HG02973 (cell line): ENCODE data around the gene CTNNBIP1.

Experiments
- ATAC-seq: cut with Tn5 transposase; IDR thresholded peaks from one replicate; pipeline ENCODE4 v1.9.1; 2021; ENCODE audit warnings: moderate library complexity; ENCODE audit not compliant: unreplicated experiment

CTNNBIP1 gene

DNA sequence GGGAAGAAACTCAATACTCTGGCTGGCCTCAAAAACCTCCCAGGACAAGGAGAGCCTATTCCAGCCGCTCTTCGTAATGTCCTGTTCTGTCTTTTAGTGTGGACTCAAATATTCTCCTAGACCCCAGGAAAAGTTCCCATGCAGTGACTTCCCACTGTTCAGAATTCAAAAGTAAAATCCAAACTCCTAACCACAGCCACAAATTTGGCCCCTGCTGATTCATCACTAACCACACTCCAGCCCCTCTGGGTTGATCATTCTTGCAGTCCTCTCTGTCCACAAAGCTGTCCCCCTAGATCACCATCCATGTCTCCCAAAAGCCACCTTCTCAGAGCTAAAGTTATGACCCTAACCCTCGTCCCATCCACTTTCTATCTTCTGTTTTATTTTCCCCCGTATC, 5.1 kb downstream of the CTNNBIP1 start:
- no peak for ATAC-seq

DNA sequence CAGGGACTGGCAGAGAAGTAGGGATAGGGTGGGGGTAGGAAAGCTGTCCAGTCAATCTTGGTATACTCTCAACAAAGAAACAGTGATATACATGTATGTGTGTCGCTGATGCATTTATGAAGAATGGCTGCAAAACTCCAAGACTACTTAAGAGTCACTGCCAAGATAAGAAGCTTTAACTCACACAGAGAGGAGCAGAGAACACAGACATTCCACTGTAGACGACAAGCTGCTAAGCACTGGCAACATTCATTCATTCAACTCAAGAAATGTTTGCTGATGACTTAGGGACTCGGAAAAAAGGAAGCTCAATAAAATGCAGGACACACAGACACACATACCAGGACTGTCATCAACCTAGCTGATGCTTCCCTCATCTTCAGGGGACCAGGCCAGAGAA, 5.5 kb downstream of the CTNNBIP1 start:
- no peak for ATAC-seq

DNA sequence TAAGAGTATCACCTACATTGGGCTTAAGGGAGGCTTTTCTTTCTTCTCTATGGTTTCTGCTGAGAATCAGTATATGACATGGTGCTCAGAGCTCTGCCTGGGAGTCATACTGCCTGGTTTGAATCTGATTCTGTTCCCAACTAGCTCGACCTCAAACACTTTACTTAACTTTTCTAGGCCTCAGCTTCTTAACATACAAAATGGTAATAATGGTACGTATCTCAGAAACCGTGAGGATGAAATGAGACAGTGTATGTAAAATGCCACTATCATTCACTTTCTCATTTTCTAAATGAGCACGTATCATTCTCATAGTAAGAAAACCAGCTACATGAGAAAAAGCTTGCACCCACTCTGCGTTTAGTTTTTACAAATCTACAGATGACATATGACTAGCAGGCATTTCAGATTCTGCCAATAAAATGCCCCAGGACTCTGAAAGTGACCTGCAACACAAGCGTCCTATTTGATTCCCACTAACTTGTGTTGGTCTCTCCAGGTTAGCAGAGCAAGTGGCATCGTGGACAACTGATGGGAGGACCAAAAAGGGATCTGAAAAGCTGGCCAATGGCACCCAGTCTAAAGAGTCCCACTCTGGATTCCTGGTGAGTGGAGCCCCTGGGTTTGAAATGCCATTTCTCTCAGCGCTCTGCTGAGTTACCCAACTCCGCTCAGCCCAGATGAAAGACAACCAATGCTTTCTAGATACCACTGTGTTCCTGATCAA, 6.1 kb downstream of the CTNNBIP1 start:
- no peak for ATAC-seq

DNA sequence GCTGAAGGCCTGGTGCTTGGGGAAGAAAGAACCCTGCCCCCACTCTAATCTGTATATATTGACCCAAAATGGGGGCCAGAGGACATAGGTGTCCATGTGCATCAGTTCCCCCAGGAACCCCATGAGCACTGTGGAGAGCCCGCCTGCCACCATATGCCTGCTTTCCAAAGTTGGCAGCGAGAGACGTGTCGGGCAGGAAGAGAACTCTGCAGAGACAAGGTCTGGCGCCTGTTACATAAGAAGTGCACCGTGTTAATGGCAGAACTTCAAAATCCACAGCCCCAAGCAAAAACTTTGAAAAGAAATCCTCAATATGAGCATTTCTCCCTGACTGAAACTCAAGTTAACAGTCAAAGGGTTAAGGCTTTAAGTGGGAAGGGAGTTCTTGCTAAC, 8.0 kb downstream of the CTNNBIP1 start:
- no peak for ATAC-seq

DNA sequence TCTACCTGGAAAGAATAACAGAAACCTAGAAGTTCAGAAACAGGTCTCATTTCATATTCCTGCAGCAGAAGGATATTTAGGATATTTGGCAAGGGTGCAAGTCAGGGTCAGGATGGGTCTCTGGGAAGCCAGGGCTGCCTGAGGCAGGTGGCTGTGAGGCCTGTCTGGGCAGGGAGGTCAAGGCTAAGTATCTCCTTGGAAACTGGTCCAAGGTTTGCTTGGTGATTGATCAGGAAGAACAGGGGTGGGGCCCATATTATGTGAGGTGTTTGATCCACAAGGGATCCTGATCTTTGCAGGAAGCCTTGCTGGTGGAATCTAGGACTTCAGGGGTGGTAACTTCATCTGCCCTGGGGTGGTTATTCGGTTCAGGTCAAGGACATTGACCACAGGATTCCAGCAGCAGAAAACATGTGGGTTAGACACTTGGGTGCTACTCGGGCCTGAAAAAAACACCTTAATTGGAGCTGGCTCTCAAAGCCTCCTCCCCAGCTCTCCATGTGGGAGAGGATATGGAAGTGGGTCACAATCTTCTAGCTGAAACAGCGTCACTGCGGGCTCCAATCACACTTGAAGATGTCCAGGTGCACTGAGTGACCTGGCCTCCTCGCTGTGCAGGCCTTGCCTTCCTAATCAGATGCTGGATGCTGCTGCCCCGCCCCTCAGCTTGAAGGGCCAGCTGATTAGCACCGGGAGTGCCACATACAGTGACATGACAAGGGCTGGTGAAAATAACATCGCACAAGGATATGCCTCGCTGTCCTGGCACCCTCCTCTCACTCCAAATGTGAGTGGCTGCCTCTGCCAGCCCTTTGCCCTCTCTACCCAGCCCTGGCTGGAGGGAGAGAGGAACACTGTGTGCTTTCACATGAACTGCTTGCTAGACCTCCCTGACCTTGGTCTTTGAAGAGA, 8.7 kb downstream of the CTNNBIP1 start:
- no peak for ATAC-seq

DNA sequence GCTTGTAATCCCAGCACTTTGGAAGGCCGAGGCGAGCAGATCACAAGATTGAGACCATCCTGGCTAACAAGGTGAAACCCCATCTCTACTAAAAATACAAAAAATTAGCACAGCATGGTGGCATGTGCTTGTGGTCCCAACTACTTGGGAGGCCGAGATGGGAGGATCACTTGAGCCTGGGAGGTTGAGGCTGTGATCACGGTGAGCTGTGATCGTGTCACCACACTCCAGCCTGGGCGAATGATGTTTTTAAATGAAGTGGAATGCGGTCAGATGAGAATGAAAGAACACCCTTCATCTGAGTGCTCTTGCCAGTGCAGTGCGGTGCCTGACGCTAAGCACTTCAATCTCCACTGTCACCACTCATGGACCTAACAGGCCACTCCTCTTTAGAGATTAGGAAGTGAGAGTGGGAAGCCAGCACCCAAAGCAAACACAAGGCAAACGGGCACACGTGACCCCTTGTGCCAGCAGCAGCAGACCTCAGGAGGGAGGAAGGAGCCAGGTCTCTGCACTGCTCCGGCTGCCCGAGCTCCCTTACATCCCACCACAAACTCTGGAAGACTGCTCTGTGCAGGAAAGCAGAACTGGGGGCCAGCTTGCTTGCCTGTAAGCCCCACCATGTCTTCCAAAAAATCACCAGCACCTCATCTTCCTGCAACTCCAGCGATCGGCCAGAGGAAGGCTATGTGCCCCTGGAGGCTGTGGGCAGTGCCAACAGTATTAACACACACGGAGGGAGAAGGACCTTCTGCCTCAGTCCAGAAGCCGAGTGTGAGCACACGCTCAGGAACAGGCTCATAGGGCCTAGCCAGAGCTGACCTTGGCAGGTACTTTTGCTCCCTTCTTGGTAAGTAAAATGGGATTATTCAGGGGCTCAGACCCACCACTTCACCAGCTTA, 9.7 kb downstream of the CTNNBIP1 start:
- ATAC-seq = no peak

DNA sequence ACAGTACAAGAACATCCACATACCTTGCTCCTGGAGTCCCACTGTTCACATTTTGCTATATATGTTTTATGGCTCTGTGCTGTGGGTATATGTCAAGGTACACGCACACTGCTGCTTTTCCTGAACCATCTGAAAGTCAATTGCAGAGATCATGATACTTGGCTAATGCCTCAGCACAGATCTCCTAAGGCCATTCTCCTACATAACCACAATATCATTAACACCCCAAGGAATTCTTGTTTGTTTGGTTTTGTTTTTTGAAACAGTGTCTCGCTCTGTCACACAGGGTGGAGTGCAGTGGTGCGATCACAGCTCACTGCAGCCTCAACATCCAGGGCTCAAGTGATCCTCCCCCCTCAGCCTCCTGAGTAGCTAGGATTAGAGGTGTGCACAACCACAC, 16.0 kb downstream of the CTNNBIP1 start:
- no peak for ATAC-seq

DNA sequence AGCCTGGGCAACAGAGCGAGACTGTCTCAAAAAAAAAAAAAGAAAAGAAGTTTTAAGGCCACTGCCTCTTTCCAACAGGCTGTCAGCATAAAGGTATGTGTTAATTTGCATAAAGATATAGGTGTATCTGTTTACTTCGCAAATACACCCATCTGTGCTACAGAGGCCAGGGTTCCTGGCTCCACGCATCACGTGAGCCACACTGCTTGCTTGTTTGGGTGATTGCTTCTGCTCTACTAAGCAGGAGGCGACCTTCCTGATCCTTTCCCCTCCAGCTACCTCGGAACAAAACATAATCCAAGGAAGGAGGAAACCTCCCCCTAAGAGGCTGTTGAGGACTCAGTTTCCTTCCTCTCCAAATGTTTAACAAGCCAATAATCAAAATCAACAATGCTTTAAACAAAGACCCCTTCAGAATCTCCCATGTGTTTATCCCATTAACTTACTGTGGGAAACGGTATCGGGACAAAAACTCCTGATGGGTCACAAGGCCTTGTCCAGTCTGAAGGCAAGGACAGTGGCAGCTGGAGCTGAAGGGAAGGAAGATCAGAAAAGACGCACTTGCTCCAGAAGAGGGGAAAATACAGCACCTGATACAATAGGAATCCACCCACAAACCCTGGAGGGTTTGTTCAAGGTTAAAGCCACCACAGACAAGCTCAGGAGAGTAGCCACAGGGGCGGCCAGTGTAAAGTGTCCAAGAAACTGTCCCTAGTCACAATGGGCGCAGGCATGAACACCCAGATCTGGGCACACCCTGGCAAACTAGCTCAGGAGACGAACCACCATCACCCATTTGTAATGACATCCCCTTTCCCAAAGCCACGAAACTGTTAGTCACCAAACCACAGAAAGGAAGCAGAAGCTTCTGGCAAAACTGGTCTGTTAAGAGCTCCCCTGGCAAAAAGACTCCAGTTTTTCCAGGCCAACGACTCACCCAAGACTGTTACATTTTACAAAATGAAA, 17.2 kb downstream of the CTNNBIP1 start:
- no peak for ATAC-seq

DNA sequence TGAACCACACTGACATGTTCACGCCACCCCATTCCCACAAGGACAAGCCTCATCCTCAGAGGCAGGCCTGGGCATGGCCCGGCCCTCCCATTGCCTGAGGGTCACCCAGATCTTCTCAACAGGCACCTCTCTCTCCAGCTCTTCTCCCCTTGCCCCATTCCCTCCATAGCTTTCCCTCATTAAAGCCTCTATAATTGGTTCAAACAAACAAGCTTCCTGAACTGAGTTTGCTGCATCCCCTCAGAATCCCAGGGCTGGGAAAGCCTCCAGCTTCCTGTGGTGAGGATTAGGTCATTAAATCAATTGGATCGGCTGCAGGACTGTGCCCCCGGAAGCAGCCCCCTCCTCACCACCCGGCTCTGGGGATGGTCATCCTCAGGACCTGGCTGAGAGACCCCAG, 18.9 kb downstream of the CTNNBIP1 start:
- no peak for ATAC-seq

DNA sequence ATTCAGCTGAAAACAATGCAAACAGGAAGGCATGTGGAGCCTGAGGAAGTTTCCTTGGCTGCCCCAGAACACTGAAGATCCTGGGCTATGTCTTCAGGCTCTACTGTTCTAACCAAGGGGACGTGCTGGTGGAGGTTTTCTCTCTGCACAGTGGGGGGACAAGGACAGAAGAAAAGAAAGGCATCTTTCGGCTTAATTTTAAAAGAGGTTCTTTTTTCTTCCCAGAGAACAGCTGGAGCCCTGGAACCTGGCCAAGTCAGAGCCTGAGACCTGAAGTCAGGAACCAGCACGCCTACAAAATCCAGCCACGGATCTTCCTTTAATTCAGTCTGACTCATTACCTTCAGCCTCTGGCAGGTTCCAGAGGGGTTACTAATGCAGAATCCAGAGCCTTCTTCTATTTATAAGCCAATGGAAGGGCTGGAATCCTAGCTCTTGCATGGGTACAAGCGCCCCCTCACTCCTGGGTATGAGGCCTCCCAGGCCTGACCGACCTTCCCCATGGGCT, 19.8 kb downstream of the CTNNBIP1 start:
- no peak for ATAC-seq

DNA sequence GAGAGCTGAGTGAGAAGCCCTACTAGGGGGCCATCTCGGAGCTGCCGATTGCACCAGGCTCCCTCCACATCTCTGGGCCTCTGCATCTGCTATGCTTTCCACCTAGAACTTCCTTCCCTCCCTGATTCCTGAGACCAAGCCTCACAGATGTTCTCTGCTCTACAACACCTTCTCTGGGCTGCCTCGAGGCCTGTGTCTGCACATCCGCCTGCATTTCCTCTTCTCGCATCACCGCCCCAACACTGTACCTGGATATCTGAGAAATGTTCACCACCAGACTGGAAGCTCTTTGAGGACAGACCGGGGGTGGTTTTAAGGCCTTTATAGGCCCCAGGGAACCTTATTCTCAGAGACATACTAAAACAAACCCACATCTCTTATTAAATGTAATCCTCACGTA, 20.7 kb downstream of the CTNNBIP1 start:
- ATAC-seq = no peak

DNA sequence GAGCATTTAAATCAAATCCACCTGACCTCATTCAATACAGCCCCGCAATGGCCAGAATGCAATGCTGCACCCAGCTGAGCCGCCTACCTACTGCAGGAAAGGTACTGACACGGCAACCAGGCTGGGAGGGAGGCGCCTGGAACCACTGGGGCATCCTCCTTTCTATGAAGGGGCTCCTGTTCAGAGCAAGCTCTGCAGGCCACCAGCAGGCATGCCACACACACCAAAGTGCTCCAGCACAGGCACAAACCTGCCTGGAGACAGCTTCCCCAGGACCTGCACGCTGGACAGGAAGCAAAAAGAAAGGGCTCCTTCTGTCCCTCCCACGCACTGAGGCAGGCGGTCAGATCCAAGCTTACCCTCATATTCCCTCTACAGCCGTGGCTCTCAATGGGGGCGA, 21.2 kb downstream of the CTNNBIP1 start:
- ATAC-seq = no peak

DNA sequence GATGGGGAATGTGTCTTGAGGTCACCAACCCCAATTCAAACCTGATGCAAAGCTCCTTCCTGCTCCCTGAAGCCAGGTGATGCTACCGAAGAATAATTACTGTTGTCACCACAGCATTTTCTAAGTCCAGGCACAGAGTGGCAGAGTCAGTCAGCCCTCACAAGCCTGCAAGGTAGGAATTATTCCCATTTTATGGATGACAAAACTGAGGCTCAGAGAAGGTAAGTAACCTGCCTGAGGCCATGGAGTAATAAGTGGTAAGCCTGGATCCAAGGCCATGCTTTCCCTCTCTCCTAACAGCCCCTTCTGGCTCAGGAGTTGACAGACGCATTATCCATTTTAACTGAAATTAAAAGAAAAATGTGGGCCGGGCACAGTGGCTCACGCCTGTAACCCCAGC, 23.0 kb downstream of the CTNNBIP1 start:
- ATAC-seq = no peak

DNA sequence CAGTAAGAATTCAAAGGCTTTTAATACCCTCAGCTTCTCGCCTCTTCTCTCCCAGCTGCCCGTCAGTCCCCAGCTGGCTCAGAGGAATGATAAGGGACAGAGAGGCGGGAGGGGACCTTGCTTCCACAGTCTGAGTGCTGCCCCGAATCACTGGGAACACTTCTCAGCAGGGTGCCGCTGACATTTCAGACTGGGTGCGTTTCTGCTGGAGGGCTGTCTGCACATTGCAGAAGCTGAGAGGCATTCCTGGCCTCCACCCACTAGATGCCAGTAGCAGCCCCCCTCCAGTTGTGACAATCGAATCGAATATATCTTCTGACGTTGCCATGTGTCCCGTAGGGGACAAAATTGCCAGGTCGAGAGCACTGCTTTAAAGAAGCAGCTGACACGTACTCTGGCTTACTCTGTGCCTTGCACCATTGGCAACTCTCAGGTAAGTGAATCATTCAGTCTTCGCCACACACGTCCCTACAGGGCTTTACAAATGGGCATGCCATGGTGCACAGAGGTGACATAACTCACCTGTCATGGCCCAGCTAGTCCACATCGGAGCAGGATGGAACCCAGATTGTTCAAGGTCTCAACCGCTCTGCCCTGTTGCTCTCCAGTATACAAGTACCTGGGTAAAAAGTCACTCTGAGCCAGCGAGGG, 23.9 kb downstream of the CTNNBIP1 start:
- no peak for ATAC-seq

DNA sequence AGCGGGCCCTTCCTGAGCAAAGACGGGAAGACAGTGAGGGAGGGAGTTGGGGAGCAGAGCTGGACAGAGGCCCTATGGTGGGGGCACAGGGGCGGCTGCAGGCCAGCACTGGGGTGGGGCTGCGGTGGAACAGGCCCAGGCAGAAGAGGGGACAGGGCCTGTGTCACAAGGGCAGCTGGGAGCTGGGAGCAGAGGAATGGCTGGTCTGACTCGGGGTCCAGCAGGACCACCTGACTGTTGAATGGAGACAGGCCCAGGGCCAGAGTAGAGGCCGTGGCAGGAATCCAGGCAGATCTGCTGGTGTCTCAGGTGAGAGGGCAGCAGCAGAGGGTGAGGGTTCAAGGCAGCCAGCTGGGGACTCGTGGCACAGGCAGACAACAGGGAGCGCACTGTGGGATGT, 25.3 kb downstream of the CTNNBIP1 start:
- no peak for ATAC-seq

DNA sequence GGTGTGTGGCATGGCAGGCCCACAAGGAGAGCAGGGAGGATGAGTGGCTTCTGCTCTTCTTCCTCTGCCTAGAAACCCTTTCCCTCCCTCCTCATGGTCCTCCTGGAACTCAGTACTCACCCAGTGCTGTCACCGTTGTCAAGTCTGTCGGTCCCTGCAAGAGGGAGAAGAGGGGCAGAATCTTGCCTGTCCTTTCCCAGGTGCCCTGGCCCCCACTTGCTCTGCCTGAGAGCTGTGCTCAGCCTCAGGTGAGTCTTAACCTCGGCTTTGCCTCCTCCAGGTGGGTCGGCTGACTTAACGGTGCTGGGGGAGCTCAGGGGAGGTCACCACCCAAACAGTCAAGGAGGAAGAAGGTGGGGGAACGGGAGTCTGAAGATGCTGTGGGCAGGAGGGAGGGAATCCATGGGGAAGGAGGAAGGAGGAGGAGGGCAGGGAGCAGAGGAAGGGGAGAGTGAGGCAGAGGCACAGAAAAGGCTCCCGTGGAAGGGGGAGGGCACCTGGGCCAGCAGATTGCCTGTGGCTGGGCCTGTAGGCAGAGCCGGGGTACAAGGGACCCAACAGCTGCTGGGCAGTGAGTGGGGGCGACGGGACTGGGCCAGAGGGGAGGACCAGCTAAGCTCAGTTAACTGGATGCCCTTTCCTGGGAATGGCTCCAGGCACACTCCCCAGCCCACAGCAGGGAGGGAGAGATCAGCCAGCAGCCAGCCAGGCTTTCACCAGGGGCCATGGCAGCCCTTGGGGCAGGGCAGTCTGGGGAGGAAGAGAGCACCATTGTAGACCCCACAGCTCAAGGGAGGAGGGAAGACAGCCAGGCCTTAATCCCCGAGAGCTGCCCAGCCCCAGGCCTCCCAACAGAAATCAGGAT, 26.3 kb downstream of the CTNNBIP1 start:
- no peak for ATAC-seq

DNA sequence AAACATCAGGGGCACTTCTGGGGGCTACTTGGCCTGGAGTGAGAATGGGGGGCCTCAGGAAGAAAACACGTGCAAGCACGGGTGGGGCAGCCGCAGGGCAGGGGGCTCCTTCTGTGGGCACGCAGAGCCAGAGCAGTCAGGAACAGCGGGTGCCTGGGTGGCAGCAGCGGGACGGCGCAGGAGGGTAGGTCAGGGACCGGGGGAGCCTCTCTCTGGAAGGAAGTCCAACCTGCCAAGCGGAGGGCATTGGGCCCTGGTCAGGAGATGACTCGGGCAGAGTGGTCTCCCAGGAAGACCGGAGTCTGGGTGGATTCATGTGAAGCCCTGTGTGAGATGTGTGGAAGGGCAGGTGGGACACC, 27.1 kb downstream of the CTNNBIP1 start:
- ATAC-seq = no peak

DNA sequence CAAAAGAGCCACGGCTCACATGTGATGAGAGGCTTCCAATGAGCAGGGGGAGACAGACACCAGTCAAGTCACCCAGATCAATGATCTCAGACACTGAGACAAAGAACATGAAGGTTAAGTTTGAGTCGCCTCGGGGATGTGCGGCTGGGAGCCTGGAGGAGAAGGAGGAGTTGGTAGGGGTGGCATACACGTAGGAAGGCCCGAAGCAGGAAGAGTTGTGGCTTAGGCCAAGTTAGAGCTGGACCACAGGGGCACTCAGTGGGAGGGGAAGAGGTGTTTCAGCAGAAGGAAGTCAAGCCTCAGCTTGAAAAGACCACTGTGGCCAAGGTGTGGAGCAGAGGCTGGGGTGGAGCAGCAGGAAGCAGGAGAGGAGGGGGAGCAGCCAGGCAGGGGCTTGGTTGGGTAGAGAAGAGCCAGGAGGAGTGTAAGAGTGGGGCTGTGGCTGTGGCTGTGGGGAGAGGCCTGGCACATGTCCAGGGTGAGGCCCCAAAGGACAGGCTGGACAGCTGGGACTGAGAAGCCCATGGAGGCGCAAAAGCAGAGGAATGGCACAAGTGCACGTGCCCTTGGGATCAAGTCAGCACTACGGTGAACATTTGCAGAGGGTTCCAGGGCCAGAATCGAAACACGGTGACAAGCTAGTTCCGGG, 27.6 kb downstream of the CTNNBIP1 start:
- ATAC-seq = no peak
